CD14-positive monocyte (primary cell): ENCODE results near the gene TNFSF13. TPM values are rescaled to one million over a fixed set of nuclear protein-coding genes. Genes with fewer than 3 reads are reported as not detected.

Source experiments
- DNase-seq, 3 donors: peaks; one replicate each; pipeline ENCODE4 v3.0.0-alpha.2; 2011 to 2022
- H2AFZ ChIP-seq: 2 replicates; pipeline ENCODE4 v1.6.0; 2012; ENCODE audit warnings: mild to moderate bottlenecking, low read depth, low read length, inconsistent platforms; ENCODE audit not compliant: insufficient read depth, poor library complexity, severe bottlenecking
- H3K27ac ChIP-seq, 2 donors: 1 replicate in 1 of 2; 2 replicates in 1 of 2; pipeline ENCODE4 v1.5.1; 2012 to 2013; ENCODE audit warnings: low read length in 2 of 2, control low read depth in 1 of 2, inconsistent platforms in 1 of 2, low read depth in 1 of 2, mild to moderate bottlenecking in 1 of 2
- H3K27me3 ChIP-seq, 2 donors: one replicate each; pipeline versions ENCODE4 v1.6.0 to v1.6.1; 2011 to 2013; ENCODE audit warnings: low read length in 2 of 2; ENCODE audit not compliant: control insufficient read depth in 2 of 2, insufficient read depth in 2 of 2
- H3K36me3 ChIP-seq, 2 donors: replicated peaks in 1 of 2; 1 replicate in 1 of 2; 2 replicates in 1 of 2; pipeline versions ENCODE4 v1.5.1 to v1.6.1; 2012 to 2013; ENCODE audit warnings: low read length in 2 of 2, control low read depth in 1 of 2, inconsistent platforms in 1 of 2, mild to moderate bottlenecking in 1 of 2; ENCODE audit not compliant: insufficient read depth in 2 of 2, control insufficient read depth in 1 of 2
- H3K4me1 ChIP-seq, 2 donors: 1 replicate in 1 of 2; 2 replicates in 1 of 2; pipeline versions ENCODE4 v1.5.1 to v1.6.1; 2012 to 2013; ENCODE audit warnings: low read length in 2 of 2, control low read depth in 1 of 2, inconsistent platforms in 1 of 2, mild to moderate bottlenecking in 1 of 2, moderate library complexity in 1 of 2; ENCODE audit not compliant: insufficient read depth in 2 of 2, control insufficient read depth in 1 of 2
- H3K4me2 ChIP-seq: replicated peaks from 2 replicates; pipeline ENCODE3; 2012; ENCODE audit warnings: low read length, moderate library complexity, mild to moderate bottlenecking; ENCODE audit not compliant: poor library complexity, severe bottlenecking; ENCODE audit errors: extremely low read depth
- H3K4me3 ChIP-seq, 3 experiments: fragments of 200-600 bp in 1 of 3; sonication (generic) in 1 of 3; replicated peaks in 1 of 3; 1 replicate in 2 of 3; 2 replicates in 1 of 3; pipeline ENCODE4 v1.5.1; 2011 to 2013; ENCODE audit warnings: low read length in 3 of 3, mild to moderate bottlenecking in 3 of 3, control low read depth in 2 of 3, low read depth in 2 of 3, inconsistent platforms in 1 of 3, moderate library complexity in 1 of 3
- H3K79me2 ChIP-seq: 2 replicates; pipeline ENCODE4 v1.6.0; 2012; ENCODE audit warnings: mild to moderate bottlenecking, control low read depth, inconsistent platforms, low read length, moderate library complexity; ENCODE audit not compliant: insufficient read depth
- H3K9ac ChIP-seq: 2 replicates; pipeline ENCODE4 v1.6.0; 2017; ENCODE audit warnings: low read length, mild to moderate bottlenecking; ENCODE audit not compliant: insufficient read depth, poor library complexity, severe bottlenecking
- H3K9me3 ChIP-seq, 2 donors: replicated peaks in 1 of 2; 1 replicate in 1 of 2; 2 replicates in 1 of 2; pipeline versions ENCODE4 v1.5.1 to v1.6.1; 2012 to 2013; ENCODE audit warnings: low read length in 2 of 2, control low read depth in 1 of 2; ENCODE audit not compliant: control insufficient read depth in 1 of 2, insufficient read depth in 1 of 2
- H4K20me1 ChIP-seq: 2 replicates; pipeline ENCODE4 v1.6.0; 2012; ENCODE audit warnings: mild to moderate bottlenecking, low read length, control low read depth, moderate library complexity; ENCODE audit not compliant: insufficient read depth
- H3K27ac Mint-ChIP-seq, 7 donors: one replicate each; pipeline ENCODE4 v1.8.0; 2020; ENCODE audit warnings: mild to moderate bottlenecking in 7 of 7, mixed read lengths in 7 of 7, moderate library complexity in 6 of 7, inconsistent platforms in 2 of 7
- H3K27me3 Mint-ChIP-seq, 3 donors: one replicate each; pipeline ENCODE4 v1.8.0; 2021 to 2022; ENCODE audit warnings: low read depth in 3 of 3, mild to moderate bottlenecking in 3 of 3, mixed read lengths in 3 of 3, moderate library complexity in 3 of 3, inconsistent platforms in 1 of 3
- H3K36me3 Mint-ChIP-seq, 2 donors: one replicate each; pipeline ENCODE4 v1.8.0; 2020; ENCODE audit warnings: mixed read lengths in 2 of 2, inconsistent platforms in 1 of 2, mild to moderate bottlenecking in 1 of 2
- H3K4me1 Mint-ChIP-seq: one replicate; pipeline ENCODE4 v1.8.0; 2020; ENCODE audit warnings: mild to moderate bottlenecking, mixed read lengths
- H3K4me3 Mint-ChIP-seq, 2 donors: one replicate each; pipeline ENCODE4 v1.8.0; 2020; ENCODE audit warnings: mild to moderate bottlenecking in 2 of 2, mixed read lengths in 2 of 2, moderate library complexity in 1 of 2
- H3K9me3 Mint-ChIP-seq, 7 donors: one replicate each; pipeline ENCODE4 v1.8.0; 2020 to 2022; ENCODE audit warnings: mixed read lengths in 7 of 7, mild to moderate bottlenecking in 6 of 7, moderate library complexity in 6 of 7, inconsistent platforms in 2 of 7
- WGBS: methylation state at CpG from one replicate; pipeline ENCODE4 v1.1.5; 2013; ENCODE audit warnings: missing lambda C conversion rate; ENCODE audit not compliant: insufficient coverage; 5-methylcytosine and 5-hydroxymethylcytosine counted together
- intact Hi-C, 2 donors: fragments of 100-400 bp; cut with micrococcal nuclease; formaldehyde crosslinking; loops; one replicate each; pipeline versions ENCODE4 v1.15.0 to v1.15.1; 2023
- polyA plus RNA-seq, 3 donors: library from polyadenylated mRNA; depleted of rRNA in 1 of 3; unstranded in 2 of 3; stranded (reverse) in 1 of 3; fragments of 300-500 nt in 2 of 3; fragments of >200 nt in 1 of 3; fragmentation: Illumina TruSeq in 2 of 3; gene quantifications; 1 replicate in 2 of 3; 2 replicates in 1 of 3; pipeline ENCODE4 v1.2.3, GENCODE V29; 2012 to 2021
- TF ChIP-seq, protein P1 (sequence below): fragments of 200-600 bp; IDR thresholded peaks from one replicate; pipeline ENCODE4 v1.8.0; 2022; ENCODE audit warnings: antibody characterized with exemption, mild to moderate bottlenecking

Gene TNFSF13
- polyA plus RNA-seq, 3 donors = 236 to 523 (median 491) TPM

- Mint-ChIP-seq H3K36me3 (peaks cover 64 to 78% of the 10 kb centered on the region in 2 donors), H3K4me3 (no peak within 1 kb of the TSS), H3K27ac (peak within 1 kb of the TSS in 6 of 7 donors; percentile 15 to 74 (median 38))
Measured at GRCh38 chr17:7589891-7590691, 31.5 kb downstream of the TNFSF13 start, which contains the start of gene SOX15. Gene SOX15 (minus strand): TSS chr17:7590094. CDS start chr17:7589676, 418 bp downstream.

GRCh38 chr17:7590743-7591142 is 32.2 kb downstream of the TNFSF13 start:
- H3K9ac ChIP-seq = no peak overlapping the region
- H4K20me1 ChIP-seq = peaks cover 17% of the 10 kb centered on the region
- intact Hi-C loops = no loop called here
- H3K27me3 Mint-ChIP-seq = no peaks in the 10 kb centered on the region
- H3K27me3 ChIP-seq = no peaks in the 10 kb centered on the region
- peaks cover 19% of the 10 kb centered on the region for H3K4me1 Mint-ChIP-seq
- peaks cover 69 to 82% of the 10 kb centered on the region in 2 donors for H3K36me3 Mint-ChIP-seq
- peaks cover 34 to 41% of the 10 kb centered on the region in 2 donors for H3K4me1 ChIP-seq
- H3K4me3 ChIP-seq = no peak overlapping the region
- peaks cover 24% of the 10 kb centered on the region for H3K79me2 ChIP-seq
- H3K4me2 ChIP-seq = no peak overlapping the region
- TF ChIP-seq, protein P1, sequence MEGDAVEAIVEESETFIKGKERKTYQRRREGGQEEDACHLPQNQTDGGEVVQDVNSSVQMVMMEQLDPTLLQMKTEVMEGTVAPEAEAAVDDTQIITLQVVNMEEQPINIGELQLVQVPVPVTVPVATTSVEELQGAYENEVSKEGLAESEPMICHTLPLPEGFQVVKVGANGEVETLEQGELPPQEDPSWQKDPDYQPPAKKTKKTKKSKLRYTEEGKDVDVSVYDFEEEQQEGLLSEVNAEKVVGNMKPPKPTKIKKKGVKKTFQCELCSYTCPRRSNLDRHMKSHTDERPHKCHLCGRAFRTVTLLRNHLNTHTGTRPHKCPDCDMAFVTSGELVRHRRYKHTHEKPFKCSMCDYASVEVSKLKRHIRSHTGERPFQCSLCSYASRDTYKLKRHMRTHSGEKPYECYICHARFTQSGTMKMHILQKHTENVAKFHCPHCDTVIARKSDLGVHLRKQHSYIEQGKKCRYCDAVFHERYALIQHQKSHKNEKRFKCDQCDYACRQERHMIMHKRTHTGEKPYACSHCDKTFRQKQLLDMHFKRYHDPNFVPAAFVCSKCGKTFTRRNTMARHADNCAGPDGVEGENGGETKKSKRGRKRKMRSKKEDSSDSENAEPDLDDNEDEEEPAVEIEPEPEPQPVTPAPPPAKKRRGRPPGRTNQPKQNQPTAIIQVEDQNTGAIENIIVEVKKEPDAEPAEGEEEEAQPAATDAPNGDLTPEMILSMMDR = no peak
- H3K27ac Mint-ChIP-seq = peak overlapping the region in 3 of 7 donors; percentile 42 to 74 (median 60)
- H3K27ac ChIP-seq = no peak overlapping the region
- no peak overlapping the region for H2AFZ ChIP-seq
- WGBS = no CpG with 5 or more reads among the region's 4 CpGs
- H3K9me3 Mint-ChIP-seq = no peaks in the 10 kb centered on the region
- H3K9me3 ChIP-seq = no peaks in the 10 kb centered on the region
- no peak overlapping the region for H3K4me3 Mint-ChIP-seq
- peaks cover 73 to 76% of the 10 kb centered on the region in 2 donors for H3K36me3 ChIP-seq
- no peak for DNase-seq

More at GRCh38 chr17:7589891-7590691, 31.5 kb downstream of the TNFSF13 start, which contains the start of gene SOX15:
- H3K9me3 ChIP-seq = no peaks in the 10 kb centered on the region
- peaks cover 31% of the 10 kb centered on the region for H3K79me2 ChIP-seq
- H3K4me3 ChIP-seq = peak within 1 kb of the TSS in 1 of 3 experiments; percentile 58
- Mint-ChIP-seq H3K9me3 (no peaks in the 10 kb centered on the region), H3K4me1 (peaks cover 26% of the 10 kb centered on the region), H3K27me3 (no peaks in the 10 kb centered on the region)
- intact Hi-C loops = loop anchor here (2.0 to 5.0 kb wide), 3 partner anchors 17 to 88 kb away; no protein-coding TSS in a partner anchor
- peak within 1 kb of the TSS in 1 of 2 donors; percentile 76 for H3K27ac ChIP-seq
- WGBS = 71% methylated on average over 17 of the region's 24 CpGs
- peaks cover 38 to 47% of the 10 kb centered on the region in 2 donors for H3K4me1 ChIP-seq
- H3K9ac ChIP-seq = peak within 1 kb of the TSS; percentile 15
- H3K4me2 ChIP-seq = peak within 1 kb of the TSS; percentile 66
- peaks cover 67 to 69% of the 10 kb centered on the region in 2 donors for H3K36me3 ChIP-seq
- TF ChIP-seq, protein P1 = no peak
- no peak for DNase-seq
- H2AFZ ChIP-seq = no peak within 1 kb of the TSS
- H3K27me3 ChIP-seq = no peaks in the 10 kb centered on the region
- H4K20me1 ChIP-seq = peaks cover 17% of the 10 kb centered on the region
